Heart left ventricle (tissue), 16 donors: ENCODE measurements around the gene GPRC5A. TPM values are rescaled to one million over a fixed set of nuclear protein-coding genes. Genes with fewer than 3 reads are reported as not detected.

Experiments
- ATAC-seq, 4 donors: fragments of 200-7000 bp; cut with Tn5 transposase; one replicate each; pipeline ENCODE4 v1.9.1; 2020 to 2022; ENCODE audit warnings: moderate library complexity in 4 of 4, mild to moderate bottlenecking in 3 of 4, moderate number of reproducible peaks in 1 of 4
- DNase-seq, 5 donors: peaks; one replicate each; pipeline ENCODE4 v3.0.0-alpha.2; 2020
- H3K27ac ChIP-seq, 12 donors: fragments of 200-600 bp; sonication (generic) in 4 of 12; one replicate each; pipeline versions ENCODE4 v1.5.0 to v1.8.0; 2016 to 2022; ENCODE audit warnings: mild to moderate bottlenecking in 2 of 12
- H3K27me3 ChIP-seq, 9 donors: fragments of 200-600 bp; sonication (generic) in 2 of 9; one replicate each; pipeline versions ENCODE4 v1.5.1 to v1.8.0; 2016 to 2022; ENCODE audit warnings: mild to moderate bottlenecking in 3 of 9
- H3K36me3 ChIP-seq, 9 donors: fragments of 200-600 bp; sonication (generic) in 2 of 9; one replicate each; pipeline versions ENCODE4 v1.5.0 to v1.8.0; 2018 to 2022; ENCODE audit warnings: mild to moderate bottlenecking in 2 of 9
- H3K4me1 ChIP-seq, 12 donors: fragments of 200-600 bp; sonication (generic) in 4 of 12; one replicate each; pipeline versions ENCODE4 v1.5.0 to v1.8.0; 2016 to 2022; ENCODE audit warnings: mild to moderate bottlenecking in 3 of 12
- H3K4me3 ChIP-seq, 12 donors: fragments of 200-600 bp; sonication (generic) in 4 of 12; one replicate each; pipeline versions ENCODE4 v1.5.0 to v1.8.0; 2017 to 2022; ENCODE audit warnings: mild to moderate bottlenecking in 9 of 12, moderate library complexity in 4 of 12
- H3K9me3 ChIP-seq, 12 donors: fragments of 200-600 bp; sonication (generic) in 4 of 12; one replicate each; pipeline versions ENCODE4 v1.5.0 to v1.8.0; 2016 to 2022; ENCODE audit warnings: mild to moderate bottlenecking in 1 of 12
- POLR2A ChIP-seq, 2 donors: fragments of 450-650 bp; IDR thresholded peaks; one replicate each; pipeline ENCODE4 v1.6.1; 2017; ENCODE audit warnings: antibody characterized with exemption in 2 of 2, mild to moderate bottlenecking in 2 of 2, moderate library complexity in 2 of 2
- WGBS, 4 donors: extraction: QIAGEN DNeasy Blood & Tissue Kit in 2 of 4; methylation state at CpG; one replicate each; pipeline versions ENCODE4 v1.1.5 to v1.1.7; 2013 to 2018; 5-methylcytosine and 5-hydroxymethylcytosine counted together
- intact Hi-C, 10 donors: fragments of 100-400 bp; cut with DNase I; formaldehyde crosslinking; loops; one replicate each; pipeline versions ENCODE4 v1.11.1 to v1.14.2; 2022
- polyA plus RNA-seq, 2 donors: library from polyadenylated mRNA; stranded (reverse); fragments of 200-250 nt; gene quantifications; one replicate each; pipeline ENCODE4 v1.2.3, GENCODE V29; 2013
- total RNA-seq, 9 donors: library from RNA; depleted of rRNA in 2 of 9; stranded (reverse); fragments of >200 nt in 2 of 9; fragmentation: NEBNext Ultra II Directional in 3 of 9; extraction: Animal tissue kit (Norgen Biotek cat#: 25700) in 3 of 9; gene quantifications; one replicate each; pipeline versions ENCODE4 v1.1.0 to v1.2.4, GENCODE V29; 2016 to 2023
- TF ChIP-seq, protein P1 (sequence below), 12 donors: fragments of 200-600 bp; sonication (generic) in 4 of 12; IDR thresholded peaks; one replicate each; pipeline versions ENCODE4 v1.5.0 to v1.8.0; 2018 to 2022; ENCODE audit warnings: antibody characterized with exemption in 12 of 12, mild to moderate bottlenecking in 5 of 12
- donor health status: ischemic (EF 13 %, LVEDD 7.1; RV severe dilation, severe dysfunction).
- donor health status: healthy with polysubstance abuse.
- donor health status: DM: no; HTN: yes; CAD: no.
- donor health status: DM: no; HTN: no; CAD: no.
- donor health status: ischemic (EF 25% LVEDD 6.9; RV normal size, moderate dysfunction).
- donor health status: ischemic (EF 25% LVEDD 5.7; RV mildly dilated, moderate dysfunction).
- donor health status: healthy.
- donor health status: DM: yes; HTN: yes; CAD: no.
- donor health status: ischemic (EF 35%, LVEDD 5.7; RV mildly dilated, moderate dysfunction).
- donor health status: nonischemic (EF 11% LVEDD 7.7; RV severe dilation, severe dysfunction).
- donor health status: DM: yes; HTN: yes; CAD: no.
- donor health status: PGD.
- donor health status: ischemic (EF 29% LVEDD 5.4; RV normal size, mild dysfunction).
- donor health status: nonischemic (EF 23%, LVEDD 6.1; RV moderate dilation, normal function).

Gene GPRC5A
- total and polyA plus RNA-seq, 11 donors = 0.27 to 5.3 (median 1.2) TPM

DNA sequence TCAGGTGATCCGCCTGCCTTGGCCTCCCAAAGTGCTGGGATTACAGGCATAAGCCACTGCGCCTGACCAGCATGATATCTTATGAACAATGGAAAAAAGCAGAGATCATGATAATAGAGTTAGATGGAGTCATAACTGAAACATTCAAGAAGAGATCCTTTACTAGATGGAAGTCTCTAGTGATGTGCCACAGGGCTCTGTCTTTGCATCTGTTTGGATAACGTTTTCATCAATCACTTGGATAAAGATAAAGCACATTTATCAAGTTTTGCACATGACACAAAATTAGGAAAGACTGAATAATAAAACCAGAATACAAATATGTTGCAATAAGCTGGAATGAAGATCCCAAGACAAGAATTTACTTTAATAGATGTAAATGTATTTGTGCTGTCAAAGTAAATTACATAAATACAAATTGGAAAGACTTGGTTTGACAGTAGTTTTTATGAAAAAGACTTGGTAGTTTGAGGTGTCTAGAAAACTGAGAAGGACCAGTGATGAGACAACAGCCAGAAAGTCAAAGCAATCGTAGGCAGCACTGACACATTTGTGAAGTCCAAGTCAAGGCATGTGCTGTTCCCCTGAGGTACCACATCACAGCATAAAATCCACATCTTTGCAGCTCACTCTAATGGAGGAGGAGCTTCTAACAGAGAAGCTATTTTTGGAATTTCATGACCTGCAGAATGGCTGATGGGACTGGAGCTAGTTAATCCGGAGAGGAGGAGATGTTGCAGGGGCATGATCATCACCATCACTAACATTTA lies 28.5 kb downstream of the GPRC5A start:
- intact Hi-C loops = loop anchor here (5.0 to 10.0 kb wide), 10 partner anchors 62 to 1245 kb away; no protein-coding TSS in a partner anchor
- Histone ChIP-seq H3K27ac (no peak overlapping the region), H3K9me3 (no peaks in the 10 kb centered on the region), H3K4me3 (no peak overlapping the region), H3K36me3 (no peaks in the 10 kb centered on the region), H3K27me3 (no peaks in the 10 kb centered on the region), H3K4me1 (peaks cover 0 to 14% (median 9%) of the 10 kb centered on the region in 12 donors)
- WGBS, 4 donors = 69 to 79% (median 72%) methylated on average over 5 of the region's 5 CpGs
- DNase-seq (no peak), ATAC-seq (no peak)
- TF ChIP-seq, protein P1, sequence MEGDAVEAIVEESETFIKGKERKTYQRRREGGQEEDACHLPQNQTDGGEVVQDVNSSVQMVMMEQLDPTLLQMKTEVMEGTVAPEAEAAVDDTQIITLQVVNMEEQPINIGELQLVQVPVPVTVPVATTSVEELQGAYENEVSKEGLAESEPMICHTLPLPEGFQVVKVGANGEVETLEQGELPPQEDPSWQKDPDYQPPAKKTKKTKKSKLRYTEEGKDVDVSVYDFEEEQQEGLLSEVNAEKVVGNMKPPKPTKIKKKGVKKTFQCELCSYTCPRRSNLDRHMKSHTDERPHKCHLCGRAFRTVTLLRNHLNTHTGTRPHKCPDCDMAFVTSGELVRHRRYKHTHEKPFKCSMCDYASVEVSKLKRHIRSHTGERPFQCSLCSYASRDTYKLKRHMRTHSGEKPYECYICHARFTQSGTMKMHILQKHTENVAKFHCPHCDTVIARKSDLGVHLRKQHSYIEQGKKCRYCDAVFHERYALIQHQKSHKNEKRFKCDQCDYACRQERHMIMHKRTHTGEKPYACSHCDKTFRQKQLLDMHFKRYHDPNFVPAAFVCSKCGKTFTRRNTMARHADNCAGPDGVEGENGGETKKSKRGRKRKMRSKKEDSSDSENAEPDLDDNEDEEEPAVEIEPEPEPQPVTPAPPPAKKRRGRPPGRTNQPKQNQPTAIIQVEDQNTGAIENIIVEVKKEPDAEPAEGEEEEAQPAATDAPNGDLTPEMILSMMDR (IDR thresholded peaks at IDR 0.05) = no peak
- no peak for TF ChIP-seq POLR2A (IDR thresholded peaks at IDR 0.05)

DNA sequence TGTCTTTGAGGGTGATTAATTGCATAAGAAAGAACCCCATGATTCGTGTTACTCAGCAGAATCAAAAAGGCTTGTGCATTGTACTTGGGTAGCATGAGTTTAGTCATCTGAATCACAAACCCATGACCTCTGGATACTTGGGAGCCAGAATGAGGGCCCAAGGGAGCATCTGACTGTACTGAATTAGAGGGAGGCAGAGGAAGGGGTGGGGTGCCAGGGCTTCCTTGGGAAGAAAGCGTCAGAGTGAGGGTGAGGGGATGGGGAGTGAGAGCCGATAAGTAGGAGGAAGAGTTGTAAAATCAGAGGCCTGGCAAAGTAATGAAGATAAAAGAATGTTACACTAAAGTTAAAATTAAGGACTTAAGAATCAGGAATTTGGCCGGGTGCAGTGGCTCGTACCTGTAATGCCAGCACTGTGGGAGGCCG lies 30.8 kb downstream of the GPRC5A start:
- 58 to 70% (median 64%) methylated on average over 6 of the region's 6 CpGs for WGBS, 4 donors
- Histone ChIP-seq H3K4me3 (no peak overlapping the region), H3K36me3 (no peaks in the 10 kb centered on the region), H3K27me3 (no peaks in the 10 kb centered on the region), H3K9me3 (no peaks in the 10 kb centered on the region), H3K27ac (no peak overlapping the region), H3K4me1 (peaks cover 0 to 4% (median 0%) of the 10 kb centered on the region in 12 donors)
- ATAC-seq = peak in 3 of 4 donors; percentile 70 to 92 (median 78)
- peak in 1 of 5 donors; percentile 58 for DNase-seq
- TF ChIP-seq, protein P1 (IDR thresholded peaks at IDR 0.05) = no peak
- no peak for TF ChIP-seq POLR2A (IDR thresholded peaks at IDR 0.05)
- intact Hi-C loops = loop anchor here in 1 of 10 donors (5.0 kb wide), 1 partner anchor 60 kb away; no protein-coding TSS in a partner anchor

DNA sequence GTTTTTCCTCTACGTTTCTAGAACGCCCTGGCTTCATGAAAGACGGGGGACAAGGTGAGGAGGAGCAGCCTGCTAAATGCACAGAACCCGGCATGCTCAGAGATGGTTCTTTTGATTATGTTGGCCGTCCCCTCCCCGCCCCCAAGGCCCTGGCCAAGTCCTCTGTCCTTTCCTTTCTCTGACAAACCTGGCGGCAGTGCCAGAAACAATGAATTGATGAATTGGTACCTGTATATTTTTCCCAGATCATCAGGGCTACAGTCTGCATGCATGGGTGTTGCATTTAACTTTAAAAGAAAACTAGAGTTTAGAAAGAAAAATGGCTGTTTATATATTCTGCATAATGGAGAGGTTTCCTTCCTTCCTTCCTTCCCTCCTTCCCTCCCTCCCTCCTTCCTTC lies 31.6 kb downstream of the GPRC5A start:
- H3K4me1 ChIP-seq = peaks cover 0 to 4% (median 0%) of the 10 kb centered on the region in 12 donors
- ATAC-seq = no peak
- H3K27ac ChIP-seq = no peak overlapping the region
- no peaks in the 10 kb centered on the region for H3K36me3 ChIP-seq
- peaks cover 0 to 4% (median 0%) of the 10 kb centered on the region in 12 donors for H3K9me3 ChIP-seq
- H3K4me3 ChIP-seq = no peak overlapping the region
- intact Hi-C loops = loop anchor here in 1 of 10 donors (5.0 kb wide), 1 partner anchor 59 kb away; no protein-coding TSS in a partner anchor
- TF ChIP-seq, protein P1 (IDR thresholded peaks at IDR 0.05) = no peak
- no peak for TF ChIP-seq POLR2A (IDR thresholded peaks at IDR 0.05)
- no peak for DNase-seq
- no peaks in the 10 kb centered on the region for H3K27me3 ChIP-seq
- 91 to 95% (median 92%) methylated on average over 7 of the region's 7 CpGs for WGBS, 4 donors

DNA sequence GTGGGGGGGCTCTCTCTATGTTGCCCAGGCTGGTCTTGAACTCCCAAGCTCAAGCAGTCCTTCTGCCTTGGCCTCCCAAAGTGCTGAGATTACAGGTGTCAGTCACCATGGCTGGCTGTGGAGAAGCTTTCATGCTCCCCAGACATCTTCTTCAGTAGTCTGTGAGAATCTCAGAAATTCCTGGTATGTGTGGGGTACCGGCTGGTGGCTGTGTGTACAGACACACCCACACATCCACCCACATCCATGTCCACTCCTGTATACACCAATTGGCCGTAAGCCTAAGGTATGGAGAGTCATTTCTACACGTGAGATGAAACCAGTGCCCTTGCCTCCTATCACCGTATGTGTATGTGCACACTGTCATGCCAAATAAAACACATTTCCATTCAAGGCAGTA lies 32.8 kb downstream of the GPRC5A start:
- intact Hi-C loops = loop anchor here in 1 of 10 donors (5.0 kb wide), 1 partner anchor 58 kb away; no protein-coding TSS in a partner anchor
- WGBS, 4 donors = 67 to 87% (median 85%) methylated on average over 1 to 4 of the region's 4 CpGs

More for the DNA sequence above, 32.8 kb downstream of the GPRC5A start:
- Histone ChIP-seq H3K27me3 (no peaks in the 10 kb centered on the region), H3K27ac (no peak overlapping the region), H3K9me3 (peaks cover 0 to 4% (median 0%) of the 10 kb centered on the region in 12 donors), H3K4me1 (peaks cover 0 to 4% (median 0%) of the 10 kb centered on the region in 12 donors), H3K36me3 (no peaks in the 10 kb centered on the region), H3K4me3 (no peak overlapping the region)
- TF ChIP-seq POLR2A (IDR thresholded peaks at IDR 0.05) = no peak
- TF ChIP-seq, protein P1 (IDR thresholded peaks at IDR 0.05) = no peak
- DNase-seq (no peak), ATAC-seq (no peak)
